ENCODE measurements around the gene VRTN.

DNA sequence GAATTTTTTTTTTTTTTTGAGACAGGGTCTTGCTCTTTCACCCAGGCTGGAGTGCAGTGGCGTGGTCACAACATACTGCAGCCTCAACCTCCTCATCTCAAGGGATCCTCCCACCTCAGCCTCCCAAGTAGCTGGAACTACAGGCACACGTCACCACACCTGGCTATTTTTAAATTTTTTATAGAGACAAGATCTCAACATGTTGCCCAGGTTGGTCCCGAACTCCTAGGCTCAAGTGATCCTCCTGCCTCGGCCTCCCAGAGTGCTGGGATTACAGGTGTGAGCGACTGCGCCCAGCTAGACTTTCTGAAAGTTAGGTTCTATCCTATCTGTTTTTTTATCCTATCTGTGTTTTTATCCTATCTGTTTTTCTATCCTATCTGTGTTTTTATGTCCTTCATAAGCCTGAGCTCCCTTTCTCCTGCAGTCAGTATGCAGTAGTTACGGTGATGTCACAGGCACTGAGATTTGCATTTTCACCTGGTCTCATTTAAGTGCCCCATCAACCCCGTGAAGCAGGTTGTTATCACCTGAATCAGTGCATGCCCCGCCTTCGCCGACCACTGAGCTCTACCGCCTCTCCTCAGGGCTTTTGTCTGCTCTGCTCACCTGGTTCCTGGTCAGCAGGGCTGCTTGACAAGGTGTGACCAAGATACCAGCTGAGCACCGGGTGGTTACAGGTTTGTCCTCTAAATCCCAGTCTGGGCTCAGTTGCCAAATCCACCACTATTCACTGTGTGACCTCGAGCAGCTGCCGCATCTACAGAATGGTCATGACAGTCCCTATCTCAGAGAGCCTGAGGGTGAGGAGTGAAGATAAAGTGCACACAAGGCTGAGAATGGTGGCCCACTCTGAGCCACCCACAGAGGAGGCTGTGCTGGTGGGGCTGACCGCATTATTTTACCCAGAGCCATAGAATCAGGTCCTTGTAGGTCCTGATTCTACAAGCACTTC is 44.6 kb downstream of the VRTN start:
- TF ChIP-seq POLR2A (IDR thresholded peaks at IDR 0.05; ENCODE audit: low read length) (no peak), GATA1 (IDR thresholded peaks at IDR 0.05; ENCODE audit: low read depth, low read length) (no peak)
